NB4 (cell line): ENCODE data around the gene NR3C2.

Experiments
- MYC ChIP-seq: IDR thresholded peaks from 2 replicates; pipeline ENCODE4 v1.6.1; 2011; ENCODE audit warnings: low read depth, low read length
- POLR2A ChIP-seq: IDR thresholded peaks from 2 replicates; pipeline ENCODE4 v1.6.1; 2011; ENCODE audit warnings: mild to moderate bottlenecking; ENCODE audit not compliant: insufficient read length; ENCODE audit errors: extremely low read depth
- TF ChIP-seq, protein P1 (sequence below): IDR thresholded peaks from one replicate; pipeline ENCODE4 v1.5.1; 2012; ENCODE audit warnings: low read depth, low read length

DNA sequence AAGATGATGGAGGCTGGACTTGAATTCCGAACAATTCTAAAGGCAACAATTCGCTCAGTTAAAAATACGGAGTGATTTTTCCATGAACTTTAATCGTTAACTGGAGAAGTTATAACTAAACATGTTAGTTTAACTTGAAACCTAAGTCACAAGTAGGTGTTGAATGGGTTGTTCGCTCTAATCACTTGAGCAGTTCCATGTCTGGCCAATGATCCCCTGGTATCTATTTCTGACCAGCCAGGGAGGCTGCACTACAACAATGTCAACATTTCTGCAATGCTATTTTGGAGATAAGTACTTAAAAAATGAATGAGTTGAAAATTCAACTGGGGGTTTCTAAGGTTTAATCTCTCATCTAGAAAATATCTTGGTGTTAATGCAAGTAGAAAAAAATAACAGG, 112.5 kb downstream of the NR3C2 start:
- TF ChIP-seq, protein P1, sequence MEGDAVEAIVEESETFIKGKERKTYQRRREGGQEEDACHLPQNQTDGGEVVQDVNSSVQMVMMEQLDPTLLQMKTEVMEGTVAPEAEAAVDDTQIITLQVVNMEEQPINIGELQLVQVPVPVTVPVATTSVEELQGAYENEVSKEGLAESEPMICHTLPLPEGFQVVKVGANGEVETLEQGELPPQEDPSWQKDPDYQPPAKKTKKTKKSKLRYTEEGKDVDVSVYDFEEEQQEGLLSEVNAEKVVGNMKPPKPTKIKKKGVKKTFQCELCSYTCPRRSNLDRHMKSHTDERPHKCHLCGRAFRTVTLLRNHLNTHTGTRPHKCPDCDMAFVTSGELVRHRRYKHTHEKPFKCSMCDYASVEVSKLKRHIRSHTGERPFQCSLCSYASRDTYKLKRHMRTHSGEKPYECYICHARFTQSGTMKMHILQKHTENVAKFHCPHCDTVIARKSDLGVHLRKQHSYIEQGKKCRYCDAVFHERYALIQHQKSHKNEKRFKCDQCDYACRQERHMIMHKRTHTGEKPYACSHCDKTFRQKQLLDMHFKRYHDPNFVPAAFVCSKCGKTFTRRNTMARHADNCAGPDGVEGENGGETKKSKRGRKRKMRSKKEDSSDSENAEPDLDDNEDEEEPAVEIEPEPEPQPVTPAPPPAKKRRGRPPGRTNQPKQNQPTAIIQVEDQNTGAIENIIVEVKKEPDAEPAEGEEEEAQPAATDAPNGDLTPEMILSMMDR = no peak
- no peak for TF ChIP-seq MYC
- TF ChIP-seq POLR2A = no peak
